CD1c-positive myeloid dendritic cell (primary cell): ENCODE data around the gene PARL.

ENCODE experiments used
- DNase-seq: peaks from one replicate; pipeline ENCODE4 v3.0.0-alpha.2; 2016; ENCODE audit errors: extremely low spot score

Gene PARL

DNA sequence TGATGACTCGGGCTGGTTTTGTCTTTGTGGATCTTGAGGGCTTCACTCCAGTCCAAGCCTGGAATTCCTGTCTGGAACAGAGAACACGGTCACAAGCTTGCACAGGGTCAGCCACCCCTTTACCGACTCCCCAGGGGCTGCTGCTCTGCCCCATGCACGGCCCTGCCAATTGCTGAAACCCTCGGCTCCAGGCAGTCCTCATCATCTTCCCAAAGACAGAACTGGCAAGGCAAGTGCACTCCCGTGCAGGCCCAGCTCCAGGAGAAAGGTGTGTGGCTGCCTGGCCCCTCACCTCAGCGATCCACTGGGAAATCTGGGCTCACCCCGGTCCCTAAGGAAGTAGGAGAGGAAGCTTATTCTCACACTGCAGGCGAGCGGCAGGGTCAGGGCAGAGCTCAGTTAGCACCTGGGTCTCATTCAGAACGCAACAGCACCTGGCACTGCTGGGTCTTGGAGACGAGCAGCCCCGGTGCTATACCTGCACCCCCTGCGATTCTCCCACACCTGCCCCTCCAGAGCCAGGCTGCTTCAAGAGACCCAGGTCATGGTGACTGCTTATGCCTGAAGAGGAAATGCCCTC lies 66.5 kb downstream of the PARL start:
- DNase-seq, result no peak

DNA sequence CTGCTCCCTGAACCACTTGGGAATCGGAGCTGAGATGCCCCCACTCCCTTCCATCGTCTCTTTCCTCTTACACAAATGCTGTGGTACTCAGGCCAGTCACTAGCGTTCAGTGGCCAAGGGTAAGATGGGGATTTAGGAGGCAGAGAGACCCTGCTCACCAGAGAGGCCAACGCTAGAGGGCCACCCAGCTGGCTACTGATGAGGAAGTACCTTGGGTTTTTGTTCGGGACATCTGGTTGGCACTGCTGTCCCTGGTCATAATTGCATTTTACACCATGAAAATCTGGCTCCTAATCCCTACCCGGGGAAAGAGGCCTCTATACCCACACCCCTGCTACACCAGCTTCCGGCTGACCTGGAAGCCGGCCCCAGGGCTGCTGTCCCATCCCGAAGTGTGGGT lies 67.0 kb downstream of the PARL start:
- DNase-seq, result no peak

DNA sequence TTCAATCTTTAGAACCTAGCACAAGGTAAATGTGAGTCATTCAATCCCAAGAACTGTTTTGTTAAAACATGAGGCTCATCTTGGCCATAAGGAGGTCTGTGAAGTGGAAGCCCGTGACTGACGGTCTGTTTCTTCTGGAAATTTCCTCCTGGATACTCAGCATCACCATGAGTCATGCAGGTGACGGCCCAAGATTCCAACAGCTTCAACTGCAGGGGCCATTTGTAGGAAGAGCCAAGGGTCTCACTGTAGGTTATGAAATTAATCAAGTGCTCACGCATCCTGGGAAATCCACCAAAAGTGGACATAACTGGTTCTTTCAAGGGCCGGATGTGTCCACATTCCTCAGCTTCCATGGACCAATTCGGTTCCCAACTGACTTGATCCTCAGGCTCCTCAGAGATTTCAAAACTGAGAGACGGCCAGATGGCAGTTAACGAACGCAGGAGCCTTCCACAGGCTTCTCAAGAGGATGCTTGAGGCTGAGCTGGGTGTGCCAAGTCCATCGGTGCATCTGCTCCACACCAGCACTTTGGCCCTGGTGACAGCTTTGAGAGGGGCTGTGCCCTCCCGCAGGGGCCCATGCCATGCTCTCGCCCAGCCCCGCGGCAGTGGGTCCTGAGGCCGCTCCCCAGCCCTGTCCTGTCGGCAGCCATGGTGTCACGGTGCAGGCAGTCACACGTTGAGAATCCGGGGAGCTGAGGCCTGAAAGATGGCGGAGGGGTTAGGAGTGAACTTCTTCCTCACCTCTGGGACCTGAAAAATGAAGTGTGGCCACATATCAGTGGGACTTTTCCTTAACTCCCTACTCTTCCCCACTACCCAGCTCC lies 67.8 kb downstream of the PARL start:
- DNase-seq, result no peak

DNA sequence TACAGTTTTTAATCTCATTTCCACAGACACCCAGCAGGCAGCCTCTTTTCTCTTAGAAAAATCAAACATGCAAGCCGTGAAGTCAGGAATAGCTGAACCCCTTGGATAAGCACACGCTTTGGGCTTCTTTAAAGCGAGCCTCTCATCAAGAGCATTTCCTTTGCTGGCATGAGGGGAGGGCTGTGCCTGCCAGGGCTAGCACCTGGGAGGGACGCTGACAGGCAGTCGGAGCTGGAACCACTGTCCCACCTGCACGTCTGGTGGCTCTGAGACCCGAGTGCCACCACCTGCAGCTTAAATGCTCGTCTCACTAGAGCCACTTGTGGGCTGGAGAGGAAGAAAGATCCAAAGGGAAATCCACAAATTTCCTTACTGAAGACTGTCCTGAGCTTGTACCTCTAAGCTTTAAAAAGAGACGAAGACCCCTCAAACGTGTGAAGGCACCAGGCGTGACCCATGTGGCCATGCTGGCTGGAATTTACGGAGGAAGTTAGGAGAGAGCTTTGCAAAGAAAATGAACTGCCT lies 68.7 kb downstream of the PARL start:
- DNase-seq, result no peak

DNA sequence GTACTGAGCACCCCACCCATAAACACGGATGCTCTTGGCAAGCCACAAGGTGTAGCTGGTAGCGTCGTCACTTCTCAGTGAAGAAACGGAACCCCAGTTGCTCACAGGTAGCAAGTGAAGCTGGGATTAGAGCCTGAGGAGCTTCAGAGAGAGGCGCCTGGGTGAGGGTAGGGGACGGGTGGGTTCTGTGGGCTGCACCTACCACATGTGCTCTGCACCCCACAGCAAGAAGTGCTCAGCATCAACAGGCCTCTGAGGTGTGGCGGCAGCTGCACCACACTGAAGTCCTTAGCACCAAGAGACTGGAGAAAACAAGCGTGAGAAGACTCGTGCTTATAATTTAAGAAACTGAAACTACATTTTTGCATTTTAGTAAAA lies 69.1 kb downstream of the PARL start:
- DNase-seq, result no peak

DNA sequence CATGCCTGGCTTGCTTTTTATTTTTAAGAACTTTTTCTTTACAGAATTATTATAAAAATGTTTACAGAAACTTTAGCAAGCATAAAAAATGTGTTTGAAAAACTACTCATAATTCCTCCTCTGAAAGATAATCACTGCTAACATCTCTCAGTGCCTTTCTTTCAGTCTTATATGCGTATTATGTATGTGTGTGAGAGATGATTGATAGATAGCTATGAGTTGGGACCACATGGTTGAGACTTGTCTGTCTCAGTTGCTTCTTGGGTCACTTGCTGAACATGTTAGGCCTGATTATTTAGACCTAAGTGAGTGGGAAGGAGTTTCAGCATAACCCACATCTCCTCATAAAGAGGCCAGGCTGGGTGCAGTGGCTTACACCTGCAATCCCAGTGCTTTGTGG lies 70.4 kb downstream of the PARL start:
- DNase-seq, result no peak

DNA sequence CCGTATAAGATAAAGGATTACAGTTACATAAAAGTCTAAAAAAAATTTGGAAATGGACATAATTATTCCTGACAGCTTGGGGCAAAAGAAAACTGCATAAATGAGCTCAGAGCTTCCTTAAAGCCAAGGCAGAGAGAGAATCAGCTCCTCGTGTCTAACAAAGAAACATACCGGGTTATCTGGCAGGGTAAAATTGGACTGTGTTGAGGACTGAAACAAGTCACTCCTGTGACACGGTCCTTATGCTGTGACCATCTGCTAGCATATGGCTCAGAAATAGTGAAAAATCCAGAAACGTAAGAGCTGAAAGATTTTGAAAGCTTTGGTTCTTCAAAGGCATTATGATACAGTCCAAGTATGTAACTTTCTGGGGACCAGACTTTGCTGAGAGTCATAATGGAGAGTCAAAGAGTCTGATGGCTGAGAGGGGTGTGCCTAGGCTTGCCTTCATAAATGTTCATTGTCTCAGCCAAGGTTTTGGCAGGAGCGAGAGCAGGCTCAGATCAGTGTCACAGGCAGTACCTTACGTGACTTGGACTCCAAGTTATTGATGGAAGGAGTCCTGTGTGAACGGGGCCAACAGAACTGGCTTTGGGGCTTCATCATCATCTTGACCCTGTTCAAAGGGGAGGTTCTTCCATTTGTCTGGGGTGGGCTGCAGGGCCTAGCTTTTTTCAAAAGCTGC lies 71.8 kb downstream of the PARL start:
- no peak for DNase-seq

DNA sequence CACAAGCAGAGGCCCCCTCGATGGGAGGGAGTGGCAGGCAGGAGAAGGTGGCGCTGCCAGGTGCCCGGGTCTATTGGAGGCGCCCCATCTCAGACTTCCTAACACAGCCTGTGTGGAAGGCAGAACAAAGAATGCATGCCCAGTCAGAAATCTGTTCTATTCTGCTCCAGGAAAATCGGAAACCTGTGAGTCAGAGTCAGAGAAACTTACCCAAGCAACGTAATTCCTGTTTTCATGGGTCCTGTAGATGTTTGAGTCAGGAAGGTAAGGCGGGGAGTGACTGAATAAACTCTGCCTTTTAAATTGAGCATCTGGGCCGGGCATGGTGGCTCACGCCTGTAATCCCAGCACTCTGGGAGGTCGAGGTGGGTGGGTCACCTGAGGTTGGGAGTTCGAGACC lies 73.0 kb downstream of the PARL start:
- DNase-seq, result no peak

DNA sequence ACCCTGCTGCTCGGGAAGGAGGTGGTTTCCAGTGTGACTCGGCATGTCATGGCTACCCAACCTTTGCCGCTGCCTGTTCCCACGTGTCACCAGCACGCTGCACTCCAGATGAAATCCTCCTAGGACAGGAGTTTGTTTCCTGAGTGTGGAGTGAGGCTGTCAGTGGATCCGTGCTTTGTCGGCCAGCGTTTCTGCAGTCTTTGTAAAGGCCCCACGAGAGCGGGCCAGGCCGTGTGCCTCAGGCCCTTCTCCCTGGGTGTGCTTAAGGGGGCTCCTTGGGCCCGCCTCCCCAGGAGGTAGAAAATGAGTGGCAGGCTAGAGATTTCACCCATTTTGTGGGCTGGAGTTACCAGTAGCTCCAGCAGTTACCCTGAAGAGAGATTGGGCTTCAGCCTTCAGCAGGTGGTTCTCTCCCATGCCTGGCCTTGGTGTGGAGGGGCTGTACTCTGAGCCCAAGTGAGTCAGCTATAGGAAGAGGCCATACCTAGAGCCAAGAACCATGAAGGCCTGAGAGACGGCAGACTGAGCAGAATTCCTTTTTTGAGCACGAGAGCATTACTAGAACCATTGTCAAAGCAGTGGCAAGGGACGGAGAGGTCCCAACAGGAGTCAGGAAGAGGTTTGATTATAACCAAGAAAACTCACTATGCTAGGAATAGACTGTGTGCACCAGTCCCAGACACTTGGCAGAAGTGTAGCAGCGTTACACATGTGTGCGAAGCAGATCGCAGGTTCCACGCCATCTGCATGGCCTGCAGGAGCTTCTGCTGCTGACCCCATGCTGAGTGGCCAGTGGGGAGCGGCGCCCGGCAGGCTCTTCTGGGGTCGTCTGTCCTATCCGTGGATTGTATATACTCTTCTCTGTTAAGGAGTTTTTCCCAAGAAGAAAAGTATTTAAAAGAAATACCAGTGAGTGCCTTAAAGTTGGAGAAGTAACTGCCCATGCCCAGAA lies 73.8 kb downstream of the PARL start:
- DNase-seq, result no peak

DNA sequence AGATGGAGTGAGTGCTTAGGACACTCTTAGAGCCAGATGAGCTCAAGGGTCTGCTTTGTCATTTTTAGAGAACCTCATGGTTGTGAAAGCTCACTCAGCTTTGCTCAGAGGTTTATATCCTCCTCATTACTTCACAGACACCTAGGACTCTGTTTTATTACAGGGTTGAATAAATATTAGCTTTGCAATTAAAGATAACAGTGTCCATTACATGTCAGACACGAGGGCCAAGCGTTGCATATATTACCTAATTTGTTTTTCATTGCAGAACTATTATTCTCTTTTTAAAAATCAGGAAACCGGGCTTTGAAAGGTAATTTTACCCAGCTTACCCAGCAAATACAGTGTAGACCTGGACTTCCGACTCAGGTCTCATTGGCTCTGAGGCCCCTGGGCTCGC lies 75.4 kb downstream of the PARL start:
- no peak for DNase-seq

DNA sequence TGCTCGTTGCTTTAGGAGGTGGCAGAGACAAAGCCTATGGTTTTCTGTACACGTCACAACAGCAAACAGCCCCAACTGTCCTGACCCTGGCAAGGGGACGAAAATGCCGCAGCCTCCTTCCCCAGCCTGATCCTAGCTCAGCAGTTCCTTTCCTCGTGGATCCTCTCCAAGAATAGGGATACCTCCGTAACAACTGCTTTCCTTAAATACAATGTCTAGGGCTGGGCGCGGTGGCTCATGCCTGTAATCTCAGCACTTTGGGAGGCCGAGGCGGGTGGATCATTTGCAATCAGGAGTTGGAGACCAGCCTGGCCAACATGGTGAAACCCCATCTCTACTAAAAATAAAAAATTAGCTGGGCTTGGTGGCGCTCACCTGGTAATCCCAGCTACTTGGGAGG lies 76.3 kb downstream of the PARL start:
- no peak for DNase-seq

DNA sequence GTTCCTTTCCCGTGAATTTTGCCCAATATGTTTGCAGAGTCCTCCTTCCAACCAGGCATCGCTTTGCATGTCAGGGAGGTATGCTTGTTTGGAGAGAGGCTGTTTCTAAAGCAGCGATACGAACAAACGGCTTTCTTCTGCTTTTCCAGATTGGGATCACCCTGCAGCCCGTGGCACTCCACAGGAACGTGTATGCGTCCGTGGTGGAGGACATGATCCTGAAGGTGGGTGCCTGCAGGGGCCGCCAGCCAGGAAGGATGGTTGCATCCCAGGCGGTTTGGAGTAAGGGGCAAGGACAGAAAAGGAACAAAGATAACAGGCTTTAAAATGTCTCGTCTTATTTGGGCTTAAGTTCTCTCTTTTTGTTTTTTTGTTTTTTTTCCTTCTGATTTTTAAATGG lies 76.8 kb downstream of the PARL start:
- DNase-seq, result no peak

DNA sequence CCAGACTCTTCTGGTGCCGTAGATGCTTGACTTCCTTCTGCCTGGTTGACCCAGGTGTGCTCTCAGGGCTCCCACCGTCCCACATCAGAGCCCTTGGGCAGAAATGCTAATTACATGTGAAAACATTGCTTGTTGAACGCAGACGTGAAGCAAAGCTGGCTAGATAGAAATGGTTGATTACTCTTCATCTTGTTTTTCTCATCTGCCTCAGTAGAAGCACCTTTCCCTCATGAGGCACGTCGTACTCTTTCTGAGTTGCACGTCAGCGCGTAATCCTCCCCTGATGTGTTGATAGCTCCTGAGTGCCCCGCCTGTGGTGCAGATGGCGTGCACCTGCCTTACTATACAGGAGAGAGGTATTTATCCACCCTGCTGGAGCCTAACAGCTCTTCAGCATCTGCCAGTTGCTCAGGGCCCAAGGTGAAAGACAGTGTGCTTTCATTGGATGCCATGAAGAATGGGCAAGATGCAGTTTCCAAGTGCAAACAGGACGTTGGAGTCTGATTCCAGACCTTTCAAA lies 77.4 kb downstream of the PARL start:
- no peak for DNase-seq

DNA sequence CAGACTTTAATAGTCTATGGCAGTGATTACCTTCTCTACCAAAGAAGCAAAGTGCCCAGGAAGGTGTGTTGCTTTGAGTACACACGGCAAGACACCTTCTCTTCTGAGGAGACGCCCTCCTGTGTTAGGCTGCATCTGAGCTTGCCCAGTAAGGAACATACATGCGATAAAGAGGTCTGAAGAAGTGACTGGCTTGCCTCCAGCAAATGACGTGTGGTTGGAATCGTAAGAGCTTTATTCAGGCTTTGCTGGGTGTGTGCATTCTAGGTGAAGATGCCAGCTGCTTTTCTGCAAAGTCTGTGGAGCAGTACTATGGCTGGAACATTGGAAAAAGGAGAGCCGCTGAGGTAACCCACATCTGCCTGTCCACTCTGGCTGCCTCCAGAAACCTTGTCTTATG lies 81.7 kb downstream of the PARL start:
- no peak for DNase-seq

DNA sequence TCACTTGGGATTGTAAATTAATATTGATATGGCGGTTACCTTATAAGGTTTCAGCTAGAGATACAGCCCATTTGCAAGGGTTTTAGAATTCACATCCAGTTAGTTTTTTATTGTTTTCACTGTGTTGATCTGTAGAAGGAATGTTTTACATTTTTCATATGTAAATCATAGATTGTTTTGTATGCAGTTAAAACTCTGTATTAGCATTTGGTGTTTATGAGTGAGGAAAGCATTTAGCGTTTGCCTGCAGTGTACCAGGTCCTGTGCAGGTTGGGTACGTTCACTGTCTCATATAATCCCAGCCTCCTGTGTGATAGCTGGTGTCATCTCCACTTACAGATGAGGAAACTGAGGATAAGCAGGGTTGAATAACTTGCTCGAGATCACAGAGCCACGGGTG lies 83.1 kb downstream of the PARL start:
- no peak for DNase-seq

DNA sequence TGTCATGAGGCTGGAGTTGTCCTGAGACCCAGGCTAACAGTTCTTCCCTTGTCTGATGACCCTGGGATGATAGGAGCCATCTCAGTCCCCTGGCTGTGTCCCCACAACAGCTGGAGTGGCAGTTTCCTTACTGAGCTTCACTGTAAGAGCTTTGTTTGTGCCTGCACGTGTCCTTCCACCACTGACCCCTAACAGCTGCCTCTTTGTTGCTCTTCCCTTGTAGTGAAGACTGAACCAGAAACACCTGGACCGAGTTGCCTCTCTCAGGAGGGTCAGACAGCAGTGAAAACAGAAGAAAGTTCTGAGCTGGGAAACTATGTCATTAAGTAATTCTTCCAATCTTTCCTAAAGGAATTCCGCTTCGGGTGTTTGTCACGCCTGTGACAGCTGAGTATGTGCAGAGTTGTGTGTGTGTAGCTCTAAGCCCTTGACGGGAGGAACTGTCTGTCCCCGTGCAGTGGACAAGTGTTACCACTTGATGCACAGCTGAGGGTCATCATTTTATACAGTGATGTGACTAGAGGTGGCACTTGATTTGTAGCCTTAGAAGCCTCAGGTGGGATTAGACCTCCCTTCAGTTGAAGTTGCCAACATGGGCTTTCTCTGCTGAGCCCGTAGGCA lies 84.3 kb downstream of the PARL start:
- DNase-seq, result no peak

DNA sequence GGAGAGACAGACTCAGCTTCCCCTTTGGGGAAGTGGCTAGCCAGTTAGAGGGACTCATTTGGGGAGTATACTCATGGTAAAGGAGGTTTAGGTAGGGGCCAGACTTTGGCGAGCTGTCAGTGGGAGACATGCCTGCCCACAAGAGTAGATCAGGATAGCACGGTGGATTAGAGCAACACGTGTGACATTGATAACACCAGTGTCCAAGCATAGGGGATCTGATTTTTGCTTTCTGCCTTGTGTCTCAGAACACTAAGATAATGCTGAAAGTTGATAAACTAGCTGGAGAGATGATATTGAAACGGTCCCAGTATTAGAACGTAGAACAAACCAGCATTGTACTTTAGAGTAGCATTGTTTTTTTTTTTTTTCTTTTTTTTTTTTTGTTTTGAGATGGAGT lies 85.2 kb downstream of the PARL start:
- no peak for DNase-seq

DNA sequence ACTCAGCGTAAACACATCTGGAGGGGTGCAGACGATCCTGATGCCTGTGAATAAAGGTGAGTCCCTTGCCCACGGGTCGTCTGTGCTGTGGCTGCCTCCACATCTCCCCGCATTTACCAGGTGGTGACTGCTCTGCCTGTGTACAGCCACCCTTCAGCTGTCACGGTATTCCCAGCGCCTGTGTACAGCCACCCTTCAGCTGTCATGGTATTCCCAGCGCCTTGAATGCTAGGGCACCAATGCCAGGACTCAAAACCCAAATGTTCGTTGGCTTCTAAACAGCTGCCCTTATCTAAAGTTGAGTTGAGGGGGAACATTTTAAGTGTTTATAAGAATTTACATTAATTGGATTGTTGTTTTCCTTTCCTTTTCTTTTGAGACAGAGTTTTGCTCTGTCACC lies 86.7 kb downstream of the PARL start:
- DNase-seq, result no peak

DNA sequence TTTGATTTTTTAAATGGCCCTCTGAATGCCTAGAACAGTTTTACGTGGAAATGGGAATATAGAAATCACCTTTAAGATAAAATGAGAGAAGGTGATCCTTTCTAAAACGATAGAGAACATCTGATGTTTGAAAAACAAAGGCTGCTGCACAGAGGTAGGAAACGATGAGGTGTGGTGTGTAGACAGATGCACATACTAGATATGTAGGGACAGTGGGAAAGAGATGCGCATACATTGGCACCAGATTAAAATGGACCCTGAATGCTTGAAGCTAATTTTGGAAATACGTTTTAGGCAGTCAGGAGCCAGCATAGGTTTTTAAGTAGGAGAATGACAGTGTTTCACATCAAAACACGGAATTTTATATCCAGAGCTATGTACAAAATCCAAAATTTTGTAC lies 88.3 kb downstream of the PARL start:
- DNase-seq, result no peak

DNA sequence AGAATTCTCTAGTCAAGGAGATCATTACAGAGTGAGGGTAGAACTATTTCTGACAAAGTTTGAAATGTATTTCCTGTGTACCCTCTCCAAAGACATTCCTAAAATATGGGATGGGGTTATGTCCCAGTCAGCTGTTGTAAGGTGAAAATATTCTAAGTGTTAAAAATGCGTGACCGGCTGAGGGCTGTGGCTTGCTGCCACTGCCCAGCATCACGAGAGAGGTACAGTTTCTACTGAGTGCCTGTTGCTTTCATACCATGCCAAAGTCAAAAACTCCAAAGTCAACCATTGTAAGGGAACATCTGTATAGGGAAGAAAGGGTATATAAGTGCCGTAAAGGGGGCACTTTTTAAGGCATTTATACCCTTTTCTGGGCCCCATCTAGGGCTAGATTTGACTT lies 90.2 kb downstream of the PARL start:
- no peak for DNase-seq

DNA sequence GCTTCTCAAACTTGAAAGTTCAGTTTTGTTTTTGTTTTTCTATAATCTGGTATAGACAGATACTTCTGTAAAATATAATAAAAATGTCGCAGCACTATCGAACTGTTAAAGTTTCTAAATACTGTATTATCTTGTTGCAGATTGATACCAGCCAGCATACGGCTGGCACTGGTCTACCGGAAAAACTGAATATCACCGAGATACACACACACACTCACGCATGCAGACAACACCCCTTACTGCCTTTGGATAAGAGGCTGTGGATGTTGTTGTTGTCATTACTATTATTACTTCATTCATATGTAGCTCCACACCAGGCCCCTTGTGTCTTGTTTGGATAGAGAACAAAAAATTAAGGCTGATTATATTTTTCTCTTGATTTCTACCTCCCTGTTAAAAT lies 91.7 kb downstream of the PARL start:
- no peak for DNase-seq
